GM12892 (cell line): ENCODE results near the gene RMRP.
"Not testable (repeated sequence)": the region's sequence is repeated elsewhere in the genome, so short reads cannot be mapped to it uniquely, and the experiment has no call there.

Source experiments
- DNase-seq: peaks from one replicate; pipeline ENCODE4 v3.0.0; 2011; ENCODE audit not compliant: insufficient read length
- FAIRE-seq: peaks from 2 replicates; lab custom pipeline; 2011; peaks lifted over from hg19 to GRCh38; lab: Jason Lieb, UNC
- POLR2A ChIP-seq: IDR thresholded peaks from 2 replicates; pipeline ENCODE4 v1.6.1; 2011; ENCODE audit warnings: low read depth, low read length, control low read depth
- POLR2AphosphoS5 ChIP-seq: IDR thresholded peaks from 2 replicates; pipeline ENCODE4 v1.6.1; 2011; ENCODE audit warnings: low read depth, low read length, control low read depth
- TAF1 ChIP-seq: IDR thresholded peaks from 2 replicates; pipeline ENCODE4 v1.6.1; 2011; ENCODE audit warnings: low read depth, mild to moderate bottlenecking, control low read depth, low read length, borderline replicate concordance

RMRP gene

GRCh38 chr9:35615981-35616680 is 41.7 kb downstream of the RMRP start:
- no peak for DNase-seq
- FAIRE-seq: peak; percentile 67
- TF ChIP-seq POLR2AphosphoS5 (no peak), TAF1 (no peak), POLR2A (no peak)

DNA sequence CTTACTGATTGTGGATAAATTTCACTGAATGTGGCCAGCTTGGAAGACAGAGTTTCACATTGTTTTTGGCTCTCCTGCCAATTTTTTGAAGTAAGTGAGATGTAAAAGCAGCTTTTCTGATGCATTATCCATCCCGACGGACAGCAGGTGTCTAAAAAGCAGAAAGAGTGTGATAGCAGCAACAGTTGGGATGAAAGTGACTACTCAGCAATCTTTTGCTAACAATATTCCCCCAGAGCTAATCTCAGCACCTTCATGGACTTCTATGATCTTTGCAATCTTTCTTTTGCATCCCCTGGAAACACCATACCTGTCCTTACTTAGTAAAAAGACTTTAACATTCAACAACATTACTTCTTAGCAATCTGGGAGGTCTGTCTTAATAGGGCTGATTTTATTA is 45.0 kb downstream of the RMRP start:
- FAIRE-seq: no peak
- no peak for DNase-seq
- no peak for TF ChIP-seq POLR2AphosphoS5
- no peak for TF ChIP-seq POLR2A
- no peak for TF ChIP-seq TAF1

DNA sequence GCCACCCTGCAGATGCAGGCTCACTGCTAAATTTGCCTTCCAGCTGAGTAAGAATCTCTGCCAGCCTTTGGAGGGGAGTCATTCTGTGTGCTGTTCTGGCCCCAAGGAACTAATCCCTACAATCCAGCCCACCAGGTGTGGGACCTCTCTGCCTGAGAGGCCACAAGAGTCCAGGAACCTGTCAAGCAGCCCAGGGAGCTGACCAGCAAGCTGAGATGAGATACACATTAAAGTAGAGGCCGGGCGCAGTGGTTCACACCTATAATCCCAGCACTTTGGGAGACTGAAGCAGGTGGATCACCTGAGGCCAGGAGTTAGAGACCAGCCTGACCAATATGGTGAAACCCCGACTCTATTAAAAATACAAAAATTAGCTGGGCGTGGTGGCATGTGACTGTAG is 45.8 kb downstream of the RMRP start:
- FAIRE-seq, DNase-seq: not testable (repeated sequence)

- FAIRE-seq: peak; percentile 58
- peak; percentile 46 for DNase-seq
- TF ChIP-seq POLR2A (no peak), TAF1 (no peak), POLR2AphosphoS5 (no peak)
Measured at GRCh38 chr9:35611230-35611797, 46.5 kb downstream of the RMRP start.

DNA sequence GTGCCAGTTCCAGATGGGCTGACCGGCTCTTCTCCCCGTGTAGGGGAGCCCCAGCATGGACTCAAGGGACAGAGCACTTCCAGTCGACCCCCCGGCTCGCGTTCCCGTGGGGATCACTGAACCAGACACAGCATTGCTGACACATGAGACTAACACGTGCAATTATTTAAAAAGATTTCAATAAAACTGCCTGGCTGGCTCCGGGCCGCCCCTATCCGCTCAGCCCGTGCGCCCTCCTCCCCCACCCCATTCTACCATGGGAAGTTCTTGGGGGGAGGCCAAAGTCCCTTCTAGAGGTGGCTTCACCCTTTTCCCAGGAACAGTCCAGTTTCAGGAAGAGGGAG is 48.0 kb downstream of the RMRP start:
- no peak for TF ChIP-seq POLR2A
- TF ChIP-seq TAF1: no peak
- no peak for TF ChIP-seq POLR2AphosphoS5
- DNase-seq (no peak), FAIRE-seq (no peak)

GRCh38 chr9:35609001-35609819 is 48.6 kb downstream of the RMRP start:
- DNase-seq (no peak), FAIRE-seq (no peak)
- TF ChIP-seq TAF1 (no peak), POLR2A (no peak), POLR2AphosphoS5 (no peak)

DNA sequence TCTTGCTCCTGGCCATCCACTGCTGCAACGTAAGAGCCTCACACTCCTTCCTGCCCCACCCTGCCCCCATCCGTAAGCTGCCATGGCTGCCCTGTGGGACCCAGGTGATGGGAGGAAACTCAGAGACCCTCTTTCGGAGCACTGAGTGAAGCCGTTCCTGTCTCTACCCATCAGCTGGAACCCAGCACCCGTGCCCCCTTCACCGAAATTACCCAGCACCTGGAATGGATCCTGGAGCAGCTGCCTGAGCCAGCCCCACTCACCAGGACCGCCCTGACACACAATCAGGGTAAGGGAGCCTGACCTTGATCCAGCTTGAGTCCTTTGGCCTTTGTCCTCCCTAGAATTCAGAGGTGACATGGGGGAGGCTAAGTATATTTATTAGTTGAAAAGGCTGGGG is 49.6 kb downstream of the RMRP start:
- FAIRE-seq (no peak), DNase-seq (no peak)
- no peak for TF ChIP-seq TAF1
- no peak for TF ChIP-seq POLR2AphosphoS5
- TF ChIP-seq POLR2A: no peak
